Gastrocnemius medialis (tissue), 4 donors: ENCODE results near the gene PPP1R7. TPM values are rescaled to one million over a fixed set of nuclear protein-coding genes. Genes with fewer than 3 reads are reported as not detected.

ENCODE experiments used
- ATAC-seq, 2 donors: fragments of 150-250 bp; one replicate each; pipeline ENCODE4 v1.9.1; 2016
- DNase-seq, 2 donors: peaks; one replicate each; pipeline ENCODE4 v3.0.0-alpha.2; 2019
- H3K27ac ChIP-seq, 4 donors: fragments of 200-600 bp; sonication (generic); 1 replicate in 1 of 4; 2 replicates in 3 of 4; pipeline ENCODE4 v1.5.1; 2016 to 2018; ENCODE audit warnings: mild to moderate bottlenecking in 2 of 4, moderate library complexity in 1 of 4
- H3K27me3 ChIP-seq, 3 donors: fragments of 200-600 bp; sonication (generic) in 2 of 3; 1 replicate in 1 of 3; 2 replicates in 2 of 3; pipeline versions ENCODE4 v1.5.1 to v1.6.0; 2016 to 2019; ENCODE audit warnings: mild to moderate bottlenecking in 1 of 3, moderate library complexity in 1 of 3
- H3K36me3 ChIP-seq, 2 donors: fragments of 200-600 bp; sonication (generic) in 1 of 2; one replicate each; pipeline ENCODE4 v1.5.1; 2017 to 2018
- H3K4me1 ChIP-seq, 2 donors: fragments of 200-600 bp; sonication (generic) in 1 of 2; one replicate each; pipeline ENCODE4 v1.5.1; 2016 to 2017; ENCODE audit warnings: mild to moderate bottlenecking in 2 of 2
- H3K4me3 ChIP-seq, 4 donors: fragments of 200-600 bp; sonication (generic) in 3 of 4; 1 replicate in 1 of 4; 2 replicates in 3 of 4; pipeline ENCODE4 v1.5.1; 2016 to 2019; ENCODE audit warnings: mild to moderate bottlenecking in 2 of 4
- H3K9me3 ChIP-seq, 3 donors: fragments of 200-600 bp; sonication (generic) in 2 of 3; 1 replicate in 1 of 3; 2 replicates in 2 of 3; pipeline ENCODE4 v1.5.1; 2016 to 2019
- CTCF ChIP-seq, 5 experiments: fragments of 450-650 bp in 3 of 5; fragments of 200-600 bp in 2 of 5; sonication (generic) in 2 of 5; IDR thresholded peaks in 4 of 5; conservative IDR thresholded peaks in 1 of 5; 1 replicate in 4 of 5; 2 replicates in 1 of 5; pipeline ENCODE4 v1.5.1; 2016 to 2019; ENCODE audit warnings: antibody characterized with exemption in 5 of 5, mild to moderate bottlenecking in 3 of 5, moderate library complexity in 3 of 5
- POLR2A ChIP-seq, 2 donors: fragments of 450-650 bp; IDR thresholded peaks; one replicate each; pipeline ENCODE4 v1.6.1; 2017; ENCODE audit warnings: antibody characterized with exemption in 2 of 2, mild to moderate bottlenecking in 2 of 2, moderate library complexity in 2 of 2
- in situ Hi-C, 4 donors: fragments of 200-750 bp; cut with MboI; loops; one replicate each; pipeline versions ENCODE4 v1.15.0 to v1.8.0; 2017; ENCODE audit warnings: low sequenced_read_pairs in 4 of 4
- intact Hi-C: fragments of 100-400 bp; cut with DNase I; formaldehyde crosslinking; loops from one replicate; pipeline ENCODE4 v1.15.1; 2023; ENCODE audit warnings: low total_unique reads
- total RNA-seq, 4 donors: library from RNA; depleted of rRNA; stranded (reverse); fragments of >200 nt; gene quantifications; one replicate each; pipeline versions ENCODE4 v1.1.0 to v1.2.3, GENCODE V29; 2016

PPP1R7 gene
- total RNA-seq, 4 donors from 2014 or later = 58.6 to 87.8 (median 67.2) TPM

DNA sequence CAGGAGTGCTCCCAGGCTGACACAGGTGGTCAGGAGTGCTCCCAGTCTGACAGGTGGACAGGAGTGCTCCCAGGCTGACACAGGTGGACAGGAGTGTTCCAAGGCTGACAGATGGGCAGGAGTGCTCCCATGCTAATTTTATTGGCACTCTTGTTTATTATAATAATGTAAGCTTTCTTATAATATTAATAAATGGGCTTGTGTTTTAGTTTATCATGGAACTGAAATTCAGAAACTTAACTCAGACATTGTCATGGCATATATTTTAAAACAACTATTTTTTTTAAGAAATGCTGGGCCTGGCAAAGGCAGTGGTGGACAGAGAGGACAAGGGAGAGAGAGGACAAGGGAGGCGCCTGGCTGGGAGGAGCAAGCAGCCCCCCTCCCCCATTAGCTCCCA, 56.9 kb downstream of the PPP1R7 start:
- Histone ChIP-seq H3K27ac (no peak overlapping the region), H3K4me1 (no peaks in the 10 kb centered on the region), H3K36me3 (no peaks in the 10 kb centered on the region), H3K4me3 (no peak overlapping the region), H3K27me3 (no peaks in the 10 kb centered on the region), H3K9me3 (no peaks in the 10 kb centered on the region)
- no peak for TF ChIP-seq POLR2A (IDR thresholded peaks at IDR 0.05)
- no peak for TF ChIP-seq CTCF (IDR thresholded peaks at IDR 0.05 in 4 of 5, conservative IDR thresholded peaks at IDR 0.05 in 1 of 5)
- intact Hi-C loops (no loop called here), in situ Hi-C loops (no loop called here)
- no peak for ATAC-seq
- no peak for DNase-seq

DNA sequence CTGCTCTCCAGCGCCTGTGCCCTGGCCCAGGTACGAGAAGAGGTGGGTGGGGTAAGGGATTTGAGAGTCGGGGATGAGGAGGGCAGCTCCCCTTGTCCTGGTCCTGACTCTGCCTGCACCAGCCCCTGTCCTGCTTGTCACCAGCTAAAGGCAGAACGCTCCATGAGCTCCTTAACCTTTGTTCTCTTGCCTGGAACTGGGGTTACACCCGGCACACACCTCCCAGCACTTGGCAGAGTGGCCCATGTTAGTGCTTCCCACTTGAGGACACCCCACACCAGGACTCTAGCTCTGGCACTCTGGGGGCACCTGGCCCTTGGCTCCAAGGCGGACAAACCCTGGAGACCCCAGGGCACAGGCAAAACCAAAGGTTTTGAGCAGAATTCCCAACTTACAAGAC, 57.4 kb downstream of the PPP1R7 start:
- in situ Hi-C loops = no loop called here

DNA sequence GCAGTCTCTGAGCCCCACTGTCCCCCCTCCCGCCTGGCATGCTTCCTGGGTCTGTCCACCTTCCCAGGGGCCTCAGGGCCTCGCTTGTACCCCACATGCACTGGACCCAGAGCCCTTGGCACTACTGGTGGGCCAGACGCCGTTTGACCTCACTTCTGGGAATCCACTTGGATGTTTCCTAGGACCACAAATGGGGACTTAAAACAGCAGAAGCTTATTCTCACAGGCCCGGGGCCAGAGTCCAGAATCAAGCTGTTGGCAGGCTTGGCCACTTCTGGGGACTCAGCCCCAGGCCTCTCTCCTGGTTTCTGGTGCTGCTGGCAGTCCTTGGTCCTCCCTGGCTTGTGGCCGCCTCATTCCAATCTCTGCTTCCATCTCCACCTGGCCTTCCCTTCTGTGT, 57.8 kb downstream of the PPP1R7 start:
- no peak overlapping the region for H3K4me3 ChIP-seq
- DNase-seq (no peak), ATAC-seq (no peak)
- no peak overlapping the region for H3K27ac ChIP-seq
- no peak for TF ChIP-seq POLR2A (IDR thresholded peaks at IDR 0.05)
- TF ChIP-seq CTCF (IDR thresholded peaks at IDR 0.05 in 4 of 5, conservative IDR thresholded peaks at IDR 0.05 in 1 of 5) = no peak
- H3K4me1 ChIP-seq = no peaks in the 10 kb centered on the region
- no peaks in the 10 kb centered on the region for H3K36me3 ChIP-seq
- H3K9me3 ChIP-seq = no peaks in the 10 kb centered on the region
- in situ Hi-C loops (no loop called here), intact Hi-C loops (no loop called here)
- no peaks in the 10 kb centered on the region for H3K27me3 ChIP-seq

More for the DNA sequence above, 57.4 kb downstream of the PPP1R7 start:
- TF ChIP-seq POLR2A (IDR thresholded peaks at IDR 0.05) (no peak), CTCF (IDR thresholded peaks at IDR 0.05 in 4 of 5, conservative IDR thresholded peaks at IDR 0.05 in 1 of 5) (no peak)
- Histone ChIP-seq H3K27me3 (no peaks in the 10 kb centered on the region), H3K36me3 (no peaks in the 10 kb centered on the region), H3K4me3 (no peak overlapping the region), H3K9me3 (no peaks in the 10 kb centered on the region), H3K27ac (no peak overlapping the region), H3K4me1 (no peaks in the 10 kb centered on the region)
- intact Hi-C loops = no loop called here
- DNase-seq (no peak), ATAC-seq (no peak)

DNA sequence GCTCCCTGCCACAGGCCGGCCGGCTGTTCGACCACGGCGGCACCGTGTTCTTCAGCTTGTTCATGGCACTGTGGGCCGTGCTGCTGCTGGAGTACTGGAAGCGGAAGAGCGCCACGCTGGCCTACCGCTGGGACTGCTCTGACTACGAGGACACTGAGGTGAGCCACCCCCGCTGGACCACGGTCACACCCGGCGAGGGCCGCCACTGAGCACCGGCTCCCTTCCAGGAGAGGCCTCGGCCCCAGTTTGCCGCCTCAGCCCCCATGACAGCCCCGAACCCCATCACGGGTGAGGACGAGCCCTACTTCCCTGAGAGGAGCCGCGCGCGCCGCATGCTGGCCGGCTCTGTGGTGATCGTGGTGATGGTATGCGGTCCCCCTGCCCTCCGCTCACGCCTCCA, 59.0 kb downstream of the PPP1R7 start:
- in situ Hi-C loops (no loop called here), intact Hi-C loops (no loop called here)
- Histone ChIP-seq H3K27me3 (no peaks in the 10 kb centered on the region), H3K27ac (no peak overlapping the region), H3K36me3 (no peaks in the 10 kb centered on the region), H3K4me1 (no peaks in the 10 kb centered on the region), H3K4me3 (no peak overlapping the region), H3K9me3 (no peaks in the 10 kb centered on the region)
- no peak for DNase-seq
- TF ChIP-seq POLR2A (IDR thresholded peaks at IDR 0.05) = no peak
- TF ChIP-seq CTCF (IDR thresholded peaks at IDR 0.05 in 4 of 5, conservative IDR thresholded peaks at IDR 0.05 in 1 of 5) = no peak
- ATAC-seq = no peak

DNA sequence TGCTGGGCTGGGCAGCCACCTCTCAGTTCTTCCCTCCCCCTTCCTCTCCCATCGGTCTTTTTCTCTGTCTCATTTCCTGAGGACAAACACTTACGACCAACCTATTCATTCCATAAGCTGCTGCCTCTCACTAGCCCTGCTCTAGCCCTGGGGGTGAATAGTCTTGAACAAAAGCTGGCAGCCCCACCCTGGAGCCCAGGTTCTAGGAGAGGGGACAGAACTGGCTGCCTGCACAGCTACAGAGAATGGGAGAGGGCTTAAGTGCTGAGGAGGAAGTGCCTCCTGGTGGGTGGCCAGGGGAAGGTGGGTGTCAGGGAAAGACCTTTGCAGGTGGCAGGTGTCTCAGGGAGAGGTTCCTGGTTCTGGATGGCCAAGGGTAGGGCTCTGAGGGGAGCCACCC, 61.0 kb downstream of the PPP1R7 start:
- no peaks in the 10 kb centered on the region for H3K36me3 ChIP-seq
- DNase-seq = no peak
- in situ Hi-C loops (no loop called here), intact Hi-C loops (loop anchor here (10.0 kb wide), 1 partner anchor 106 kb away; the partner anchor contains the start of gene MTERF4)
- H3K9me3 ChIP-seq = no peaks in the 10 kb centered on the region
- H3K4me3 ChIP-seq = no peak overlapping the region
- no peaks in the 10 kb centered on the region for H3K27me3 ChIP-seq
- ATAC-seq = no peak
- no peak for TF ChIP-seq CTCF (IDR thresholded peaks at IDR 0.05 in 4 of 5, conservative IDR thresholded peaks at IDR 0.05 in 1 of 5)
- TF ChIP-seq POLR2A (IDR thresholded peaks at IDR 0.05) = no peak
- H3K4me1 ChIP-seq = no peaks in the 10 kb centered on the region
- no peak overlapping the region for H3K27ac ChIP-seq
